Cardiac fibroblast (primary cell): ENCODE data around the gene DHCR24.

ENCODE experiments used
- DNase-seq, 2 donors: peaks; one replicate each; pipeline versions ENCODE4 v3.0.0 to v3.0.0-alpha.2; 2010; ENCODE audit warnings: low read depth in 2 of 2
- H3K4me3 ChIP-seq, 2 donors: replicated peaks in 1 of 2; 1 replicate in 1 of 2; 2 replicates in 1 of 2; pipeline ENCODE4 v1.5.1; 2011; ENCODE audit warnings: low read depth in 2 of 2, low read length in 2 of 2, mild to moderate bottlenecking in 2 of 2, moderate library complexity in 1 of 2
- TF ChIP-seq, protein P1 (sequence below): IDR thresholded peaks from one replicate; pipeline ENCODE4 v1.5.1; 2011; ENCODE audit warnings: low read depth, mild to moderate bottlenecking, low read length, inconsistent platforms

DHCR24 gene

GRCh38 chr1:54811739-54812655, 75.0 kb downstream of the DHCR24 start:
- no peak overlapping the region for H3K4me3 ChIP-seq
- DNase-seq = no peak
- TF ChIP-seq, protein P1, sequence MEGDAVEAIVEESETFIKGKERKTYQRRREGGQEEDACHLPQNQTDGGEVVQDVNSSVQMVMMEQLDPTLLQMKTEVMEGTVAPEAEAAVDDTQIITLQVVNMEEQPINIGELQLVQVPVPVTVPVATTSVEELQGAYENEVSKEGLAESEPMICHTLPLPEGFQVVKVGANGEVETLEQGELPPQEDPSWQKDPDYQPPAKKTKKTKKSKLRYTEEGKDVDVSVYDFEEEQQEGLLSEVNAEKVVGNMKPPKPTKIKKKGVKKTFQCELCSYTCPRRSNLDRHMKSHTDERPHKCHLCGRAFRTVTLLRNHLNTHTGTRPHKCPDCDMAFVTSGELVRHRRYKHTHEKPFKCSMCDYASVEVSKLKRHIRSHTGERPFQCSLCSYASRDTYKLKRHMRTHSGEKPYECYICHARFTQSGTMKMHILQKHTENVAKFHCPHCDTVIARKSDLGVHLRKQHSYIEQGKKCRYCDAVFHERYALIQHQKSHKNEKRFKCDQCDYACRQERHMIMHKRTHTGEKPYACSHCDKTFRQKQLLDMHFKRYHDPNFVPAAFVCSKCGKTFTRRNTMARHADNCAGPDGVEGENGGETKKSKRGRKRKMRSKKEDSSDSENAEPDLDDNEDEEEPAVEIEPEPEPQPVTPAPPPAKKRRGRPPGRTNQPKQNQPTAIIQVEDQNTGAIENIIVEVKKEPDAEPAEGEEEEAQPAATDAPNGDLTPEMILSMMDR = no peak

DNA sequence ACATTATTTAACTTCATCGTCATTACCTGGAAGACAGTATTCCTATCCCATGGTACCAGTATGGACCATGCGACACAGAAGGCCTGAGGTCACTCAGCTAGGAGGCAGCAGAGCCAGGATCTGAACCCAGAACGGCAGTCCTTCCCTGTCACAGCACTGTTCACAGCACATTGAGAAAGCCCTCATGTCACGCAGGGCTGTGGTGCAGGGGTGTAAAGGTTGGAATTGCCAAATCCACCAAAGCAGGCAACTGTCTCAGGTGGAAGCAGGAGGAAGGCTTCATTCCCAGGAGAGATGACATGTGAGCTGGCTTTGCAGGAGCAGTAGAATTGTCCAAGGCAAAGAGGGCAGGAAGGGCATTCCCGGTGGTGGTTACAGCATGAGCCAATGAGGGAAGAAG, 75.9 kb downstream of the DHCR24 start:
- no peak for DNase-seq
- TF ChIP-seq, protein P1 = no peak
- H3K4me3 ChIP-seq = no peak overlapping the region

GRCh38 chr1:54810153-54810942, 76.6 kb downstream of the DHCR24 start:
- TF ChIP-seq, protein P1 = peak; percentile 93
- H3K4me3 ChIP-seq = no peak overlapping the region
- peak; percentile 60 for DNase-seq

GRCh38 chr1:54809496-54810074, 77.4 kb downstream of the DHCR24 start:
- no peak for DNase-seq
- TF ChIP-seq, protein P1 = no peak
- H3K4me3 ChIP-seq = no peak overlapping the region

DNA sequence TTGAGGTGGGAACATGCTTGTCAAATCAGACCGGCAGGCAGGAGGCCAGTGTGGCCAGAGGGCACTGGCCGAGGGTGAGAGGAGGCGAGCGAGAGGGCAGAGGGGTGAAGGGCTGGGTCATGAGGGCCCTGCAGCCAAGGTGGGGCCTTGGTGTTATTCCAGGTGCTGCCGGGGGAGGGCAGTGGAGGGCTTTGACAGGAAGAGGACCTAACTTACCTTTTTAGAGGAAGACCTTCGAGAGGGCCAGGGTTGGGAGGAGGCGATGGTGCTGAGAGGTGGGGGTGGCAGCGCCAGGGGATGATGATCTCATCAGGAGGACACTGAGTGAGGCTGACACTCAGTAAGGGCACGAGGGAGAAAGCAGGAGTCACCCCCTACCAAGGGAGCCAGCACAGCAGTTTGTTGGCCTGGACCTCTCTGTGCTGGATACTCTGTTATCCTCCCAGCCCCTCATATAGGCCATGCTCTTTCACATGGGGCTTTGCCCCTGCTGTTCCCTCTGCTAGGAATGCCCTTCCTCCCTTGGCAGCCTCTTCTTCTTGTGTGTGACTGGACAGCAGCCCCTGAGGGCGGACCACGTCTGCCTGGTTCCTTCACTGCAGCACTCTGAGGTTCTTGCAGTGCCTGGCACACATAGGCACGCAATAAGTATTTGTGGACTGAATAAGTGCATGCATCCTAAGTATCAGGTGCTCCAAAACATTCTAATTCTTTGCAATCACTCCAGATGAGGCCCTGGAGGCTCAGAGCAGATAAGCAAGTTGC, 78.4 kb downstream of the DHCR24 start:
- TF ChIP-seq, protein P1 = peak; percentile 19
- H3K4me3 ChIP-seq = no peak overlapping the region
- DNase-seq = no peak

GRCh38 chr1:54807756-54808155, 79.2 kb downstream of the DHCR24 start:
- no peak overlapping the region for H3K4me3 ChIP-seq
- TF ChIP-seq, protein P1 = no peak
- no peak for DNase-seq
